GM21360 (cell line): ENCODE data around the gene PKN1.
"Not testable (repeated sequence)": the region's sequence is repeated elsewhere in the genome, so short reads cannot be mapped to it uniquely, and the experiment has no call there.

Experiments used
- ATAC-seq: cut with Tn5 transposase; IDR thresholded peaks from one replicate; pipeline ENCODE4 v1.9.1; 2021; ENCODE audit warnings: mild to moderate bottlenecking, moderate library complexity; ENCODE audit not compliant: unreplicated experiment

PKN1 gene

DNA sequence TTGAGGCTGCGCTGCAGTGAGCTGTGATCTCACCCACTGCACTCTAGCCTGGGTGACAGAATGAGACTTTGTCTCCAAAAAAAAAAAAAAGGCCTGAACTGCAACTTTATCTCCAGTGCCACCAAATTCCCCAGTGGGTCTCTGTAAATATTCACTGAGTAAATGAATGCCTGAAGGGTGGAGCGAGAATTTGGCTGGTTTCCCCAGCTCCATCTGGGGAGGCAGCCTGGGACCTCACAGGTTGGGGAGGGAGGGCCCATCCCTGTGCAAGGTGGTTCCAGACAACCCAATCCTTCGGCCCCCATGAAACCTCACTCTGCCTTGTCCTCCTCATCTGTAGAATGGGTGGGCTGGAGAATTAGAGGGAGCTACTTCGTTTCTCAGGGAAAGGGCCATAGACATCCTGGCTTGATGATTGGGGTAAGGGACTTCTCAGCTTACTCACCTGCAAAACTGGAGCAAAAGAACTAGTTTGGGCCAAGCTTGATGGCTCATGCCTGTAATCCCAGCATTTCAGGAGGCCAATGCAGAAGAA lies 4.2 kb upstream of the PKN1 start:
- no peak for ATAC-seq

DNA sequence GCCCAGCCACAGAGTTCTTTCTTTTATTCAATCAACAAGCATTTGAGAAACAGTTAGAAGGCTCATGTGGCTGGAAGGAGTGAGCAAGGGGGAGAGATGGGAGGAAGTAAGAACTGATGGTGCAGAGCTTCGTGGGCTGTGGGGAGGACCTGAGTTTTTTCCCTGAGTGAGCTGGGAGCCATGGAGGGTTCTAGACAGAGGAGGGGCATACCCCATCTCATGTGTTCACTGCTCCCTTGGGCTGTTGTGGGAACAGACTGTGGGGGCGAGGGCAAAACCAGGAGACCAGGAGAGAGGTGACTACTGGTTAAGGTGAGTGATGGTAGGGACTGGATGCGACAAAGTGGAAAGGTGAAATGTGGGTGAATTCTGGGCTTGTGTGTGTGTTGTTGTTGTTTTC lies 2.4 kb upstream of the PKN1 start:
- ATAC-seq: no peak

DNA sequence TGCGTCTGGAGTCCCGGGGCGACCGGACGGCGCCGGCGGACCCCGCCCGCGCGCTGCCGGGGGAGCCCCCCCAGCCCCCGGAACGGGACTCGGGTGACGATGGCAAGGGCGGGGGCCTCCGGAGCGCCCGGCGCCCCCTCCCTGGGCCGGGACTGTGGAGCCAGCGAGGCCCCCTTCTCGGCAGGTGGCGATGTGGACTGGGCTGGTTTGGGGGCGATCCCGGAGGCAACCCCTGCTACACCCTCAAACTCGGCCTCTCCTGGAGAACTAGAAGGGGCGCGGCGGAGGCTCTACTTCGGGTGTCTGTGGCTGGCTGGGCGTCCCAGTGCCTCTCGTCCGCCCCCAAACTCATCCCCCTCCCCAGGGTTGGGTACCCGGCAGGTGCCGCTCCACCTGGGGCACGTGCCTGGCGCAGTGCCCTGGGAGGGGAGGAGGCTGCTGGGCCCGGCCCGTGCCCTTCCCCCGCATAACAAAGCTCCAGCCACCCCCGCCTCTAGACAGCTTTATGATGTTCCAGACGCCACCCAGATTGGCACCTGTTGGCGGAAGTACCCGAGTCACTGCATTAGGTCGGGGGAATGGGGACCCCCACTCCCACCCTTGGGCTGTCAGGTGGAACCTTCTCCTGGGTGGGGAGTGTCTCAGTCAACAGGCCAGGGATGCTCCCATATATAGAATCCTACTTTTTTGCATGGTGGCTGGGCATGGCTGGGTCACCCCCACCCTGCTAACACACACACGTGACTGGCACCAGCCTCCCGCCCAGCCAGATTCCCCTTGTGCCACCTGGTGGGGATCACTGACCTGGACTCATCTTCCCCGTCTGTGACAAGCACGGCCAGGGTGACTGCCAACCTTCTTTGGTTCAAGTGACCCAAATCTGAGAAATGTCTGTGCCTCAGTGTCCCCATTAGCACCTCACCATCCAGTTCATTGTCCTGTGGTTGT lies 722 bp downstream of the PKN1 start:
- ATAC-seq: peak; percentile 17

- no peak for ATAC-seq
These were observed 1.6 kb downstream of the PKN1 start for GRCh38 chr19:14434543-14435319.

DNA sequence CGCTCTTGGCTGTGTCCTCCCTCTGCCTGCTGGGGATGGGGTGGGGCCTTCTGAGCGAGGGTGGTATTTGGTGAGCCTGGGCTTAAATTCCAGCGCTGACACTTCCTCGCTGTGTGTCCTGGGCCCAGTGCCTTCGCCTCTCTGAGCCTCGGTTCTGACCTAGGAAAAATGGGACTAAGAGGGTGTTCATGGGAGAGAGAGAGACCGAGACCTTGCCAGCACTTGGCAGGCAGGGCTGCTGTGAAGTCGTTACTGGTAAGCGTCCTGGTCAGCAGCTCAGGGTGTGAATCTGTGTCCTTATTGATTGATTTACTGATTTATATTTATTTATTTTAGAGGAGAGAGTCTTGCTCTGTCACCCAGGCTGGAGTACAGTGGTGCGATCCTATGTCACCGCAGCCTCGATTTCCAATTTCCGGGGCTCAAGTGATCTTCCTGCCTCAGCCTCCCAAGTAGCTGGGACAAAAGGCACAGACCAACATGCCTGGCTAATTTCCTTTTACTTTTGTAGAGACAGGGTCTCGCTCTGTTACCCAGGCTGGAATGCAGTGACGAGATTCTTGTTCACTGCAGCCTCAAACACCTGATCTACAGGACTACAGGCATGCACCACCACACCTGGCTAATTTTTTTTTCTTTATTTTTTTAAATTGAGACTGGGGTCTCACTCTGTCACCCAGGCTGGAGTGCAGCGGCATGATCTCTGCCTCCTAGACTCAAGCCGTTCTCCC lies 2.4 kb downstream of the PKN1 start:
- no peak for ATAC-seq

DNA sequence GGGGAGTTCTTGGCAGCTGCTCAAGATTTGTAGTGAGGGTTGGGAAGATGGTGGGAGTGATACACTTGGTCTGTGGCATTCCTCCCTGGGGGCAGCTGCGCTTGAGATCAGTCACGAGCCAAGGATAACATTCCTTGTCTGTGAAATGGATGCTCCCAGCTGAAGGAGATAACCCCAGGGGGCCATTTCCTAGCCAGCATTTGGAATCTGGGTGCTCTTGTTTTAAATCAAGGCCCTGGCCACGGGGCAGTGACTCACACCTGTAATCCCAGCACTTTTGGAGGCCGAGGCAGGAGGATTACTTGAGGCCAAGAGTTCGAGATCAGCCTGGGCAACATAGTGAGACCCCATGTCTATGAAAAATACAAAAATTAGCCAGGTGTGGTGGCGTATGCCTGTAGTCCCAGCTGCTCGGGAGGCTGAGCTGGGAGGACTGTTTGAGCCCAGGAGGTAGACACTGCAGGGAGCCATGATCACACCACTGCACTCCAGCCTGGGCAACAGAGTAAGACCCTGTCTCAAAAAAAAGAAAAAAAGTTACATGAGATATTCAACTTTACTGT lies 4.6 kb downstream of the PKN1 start:
- no peak for ATAC-seq

DNA sequence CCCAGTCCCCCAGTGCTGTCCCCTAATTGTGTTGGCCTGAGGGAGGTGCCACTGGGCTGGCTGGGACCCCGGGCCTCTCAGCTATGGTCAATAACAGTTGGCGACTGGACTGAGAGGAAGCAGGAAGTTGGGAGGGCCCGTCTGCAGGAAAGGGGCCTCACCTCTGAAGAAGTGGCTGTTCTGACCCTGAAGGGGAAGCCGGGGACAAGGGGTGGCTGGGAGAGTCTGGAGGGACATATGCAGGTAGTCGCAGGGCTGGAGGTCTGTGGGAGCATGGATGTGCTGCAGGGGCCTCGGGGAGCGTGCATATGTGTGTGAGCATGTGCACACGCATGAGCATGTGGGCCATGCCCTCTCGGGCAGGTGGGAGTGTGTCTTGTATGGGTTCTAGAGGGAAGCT lies 5.9 kb downstream of the PKN1 start:
- ATAC-seq: no peak

GRCh38 chr19:14440049-14440448 lies 6.9 kb downstream of the PKN1 start:
- peak; percentile 85 for ATAC-seq

DNA sequence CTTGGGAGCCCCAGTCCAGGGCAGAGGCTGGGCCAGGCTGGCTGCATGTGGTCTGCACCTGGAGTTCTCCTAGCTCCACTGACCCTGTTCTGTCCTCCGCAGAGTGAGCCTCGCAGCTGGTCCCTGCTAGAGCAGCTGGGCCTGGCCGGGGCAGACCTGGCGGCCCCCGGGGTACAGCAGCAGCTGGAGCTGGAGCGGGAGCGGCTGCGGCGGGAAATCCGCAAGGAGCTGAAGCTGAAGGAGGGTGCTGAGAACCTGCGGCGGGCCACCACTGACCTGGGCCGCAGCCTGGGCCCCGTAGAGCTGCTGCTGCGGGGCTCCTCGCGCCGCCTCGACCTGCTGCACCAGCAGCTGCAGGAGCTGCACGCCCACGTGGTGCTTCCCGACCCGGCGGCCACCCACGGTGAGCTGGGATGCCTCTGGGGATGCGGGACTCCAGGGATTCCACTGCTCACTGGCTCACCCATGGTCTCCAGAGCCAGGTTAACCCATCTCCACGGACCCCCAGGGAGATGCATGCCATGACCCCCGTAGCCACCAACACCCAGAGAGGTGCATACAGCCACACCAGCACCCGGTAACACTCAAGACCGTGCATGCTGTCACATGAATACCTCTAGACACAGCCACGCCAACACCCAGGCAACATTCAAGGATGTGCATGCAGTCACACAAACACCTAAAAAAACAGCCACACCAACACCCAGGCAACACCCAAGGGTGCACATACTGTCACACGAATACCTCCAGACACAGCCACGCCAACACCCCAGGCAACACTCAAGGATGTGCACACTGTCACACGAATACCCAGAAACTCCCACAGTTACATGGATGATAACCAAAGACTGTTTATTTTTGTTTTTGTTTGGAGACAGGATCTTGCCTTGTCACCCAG lies 8.2 kb downstream of the PKN1 start:
- no peak for ATAC-seq

GRCh38 chr19:14442891-14443631 lies 10.0 kb downstream of the PKN1 start:
- ATAC-seq: no peak

GRCh38 chr19:14443632-14444216 lies 10.6 kb downstream of the PKN1 start:
- ATAC-seq: no peak

GRCh38 chr19:14446336-14447036 lies 13.4 kb downstream of the PKN1 start:
- no peak for ATAC-seq

- no peak for ATAC-seq
These were observed 16.2 kb downstream of the PKN1 start for GRCh38 chr19:14449321-14449720.

DNA sequence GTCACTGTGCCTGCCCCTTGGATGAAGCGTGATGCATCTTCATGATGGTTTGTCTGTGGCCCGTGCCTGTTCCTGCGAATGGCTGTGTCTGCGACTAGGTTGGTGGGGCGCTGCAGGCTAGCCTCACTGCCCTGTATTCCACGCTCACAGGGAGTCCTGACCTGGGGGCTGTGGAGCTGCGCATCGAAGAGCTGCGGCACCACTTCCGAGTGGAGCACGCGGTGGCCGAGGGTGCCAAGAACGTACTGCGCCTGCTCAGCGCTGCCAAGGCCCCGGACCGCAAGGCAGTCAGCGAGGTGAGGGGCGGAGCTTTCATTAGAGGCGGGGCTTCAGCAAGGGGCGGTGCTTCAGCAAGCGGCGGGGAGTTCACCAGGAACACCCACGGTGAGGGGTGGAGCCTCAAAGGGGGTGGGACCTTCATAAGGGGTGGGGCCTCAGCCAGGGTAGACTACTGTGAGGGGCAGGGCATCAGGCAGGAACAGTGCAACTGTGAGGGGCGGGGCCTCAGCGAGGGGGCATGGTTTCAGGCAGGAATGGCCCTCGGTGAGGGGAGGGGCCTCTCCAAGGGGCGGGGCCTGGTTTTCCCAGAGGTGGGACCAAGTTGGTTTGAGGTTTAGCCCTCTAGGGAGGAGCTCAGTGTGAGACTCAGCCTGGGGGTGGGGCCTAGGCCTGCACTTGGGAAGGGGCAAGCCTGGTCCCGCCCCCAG lies 17.2 kb downstream of the PKN1 start:
- ATAC-seq: no peak

GRCh38 chr19:14450876-14451275 lies 17.8 kb downstream of the PKN1 start:
- no peak for ATAC-seq

DNA sequence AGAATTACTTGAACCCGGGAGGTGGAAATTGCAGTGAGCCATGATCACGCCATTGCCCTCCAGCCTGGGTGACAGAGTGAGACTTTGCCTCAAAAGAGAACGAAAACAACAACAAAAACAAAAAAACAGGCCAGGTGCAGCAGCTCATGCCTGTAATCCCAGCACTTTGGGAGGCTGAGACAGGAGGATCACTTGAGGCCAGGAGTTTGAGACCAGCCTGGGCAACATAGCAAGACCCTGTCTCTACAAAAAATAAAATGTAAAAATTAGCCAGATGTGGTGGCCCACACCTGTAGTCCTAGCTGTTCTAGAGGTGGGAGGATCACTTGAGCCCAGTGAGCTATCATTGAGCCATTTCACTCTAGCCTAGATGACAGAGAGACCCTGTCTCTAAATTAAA lies 19.2 kb downstream of the PKN1 start:
- ATAC-seq: not testable (repeated sequence)

- no peak for ATAC-seq
These were observed 26.6 kb downstream of the PKN1 start for GRCh38 chr19:14459703-14460102.
